ENCODE results near the gene SLC6A18. TPM values are rescaled to one million over a fixed set of nuclear protein-coding genes. Genes with fewer than 3 reads are reported as not detected.
A peak's percentile ranks its signal among the peaks of the same experiment; 100 is the strongest.

The SLC6A18 gene
- total RNA-seq, 1 experiment from 2014 or later = not detected

DNA sequence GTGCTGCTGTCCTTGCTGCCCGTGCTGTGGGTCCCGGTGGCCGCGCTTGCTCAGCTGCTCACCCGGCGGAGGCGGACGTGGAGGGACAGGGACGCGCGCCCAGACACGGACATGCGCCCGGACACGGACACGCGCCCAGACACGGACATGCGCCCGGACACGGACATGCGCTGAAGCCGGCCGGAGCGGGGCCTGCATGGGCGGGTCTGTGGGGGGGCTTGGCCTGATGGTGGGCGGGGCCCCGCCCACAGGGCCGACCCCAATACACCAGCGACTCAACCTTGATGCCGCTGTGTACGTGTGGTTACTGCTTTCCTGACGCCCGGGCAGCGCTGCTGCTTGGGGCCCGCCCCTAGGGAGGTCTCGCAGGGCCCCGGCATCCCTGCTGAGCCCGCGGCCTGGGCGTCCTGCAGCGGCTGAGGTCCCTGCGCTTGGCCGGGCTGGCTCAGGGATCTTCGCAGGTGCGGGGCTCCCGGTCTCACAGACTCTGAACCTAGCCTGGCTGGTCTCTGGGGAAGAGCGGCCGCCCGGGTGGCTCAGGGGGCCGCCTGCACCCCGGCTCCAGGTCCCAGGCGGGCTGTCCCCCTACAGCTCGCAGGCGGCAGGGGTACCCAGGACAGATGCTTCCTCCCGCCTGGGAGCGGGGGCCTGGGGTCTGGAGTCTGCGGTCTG lies 20.9 kb downstream of the SLC6A18 start:
- H3K4me3 ChIP-seq = no peak overlapping the region
- no peak overlapping the region for H3K27ac ChIP-seq
- H3K27me3 ChIP-seq (replicated peaks) = peaks cover 76% of the 10 kb centered on the region
- no peak for DNase-seq (ENCODE audit: low read depth in 1 of 2, low spot score in 2 of 2)
- H3K36me3 ChIP-seq = no peaks in the 10 kb centered on the region
- H3K4me1 ChIP-seq (replicated peaks) = no peaks in the 10 kb centered on the region
- H3K9me3 ChIP-seq (replicated peaks) = 0 out of 2 replicates have a peak, but pooled peaks cover 3% of the 10 kb centered on the region

GRCh38 chr5:1246711-1247431 lies 21.7 kb downstream of the SLC6A18 start:
- DNase-seq (ENCODE audit: low read depth in 1 of 2, low spot score in 2 of 2) = peak in 1 of 2 experiments; percentile 36
- H3K27me3 ChIP-seq (replicated peaks) = peaks cover 76% of the 10 kb centered on the region
- no peaks in the 10 kb centered on the region for H3K36me3 ChIP-seq
- no peaks in the 10 kb centered on the region for H3K4me1 ChIP-seq (replicated peaks)
- no peak overlapping the region for H3K4me3 ChIP-seq
- 0 out of 2 replicates have a peak, but pooled peaks cover 3% of the 10 kb centered on the region for H3K9me3 ChIP-seq (replicated peaks)
- no peak overlapping the region for H3K27ac ChIP-seq

GRCh38 chr5:1247811-1248210 lies 22.6 kb downstream of the SLC6A18 start:
- peaks cover 75% of the 10 kb centered on the region for H3K27me3 ChIP-seq (replicated peaks)
- H3K4me3 ChIP-seq = no peak overlapping the region

DNA sequence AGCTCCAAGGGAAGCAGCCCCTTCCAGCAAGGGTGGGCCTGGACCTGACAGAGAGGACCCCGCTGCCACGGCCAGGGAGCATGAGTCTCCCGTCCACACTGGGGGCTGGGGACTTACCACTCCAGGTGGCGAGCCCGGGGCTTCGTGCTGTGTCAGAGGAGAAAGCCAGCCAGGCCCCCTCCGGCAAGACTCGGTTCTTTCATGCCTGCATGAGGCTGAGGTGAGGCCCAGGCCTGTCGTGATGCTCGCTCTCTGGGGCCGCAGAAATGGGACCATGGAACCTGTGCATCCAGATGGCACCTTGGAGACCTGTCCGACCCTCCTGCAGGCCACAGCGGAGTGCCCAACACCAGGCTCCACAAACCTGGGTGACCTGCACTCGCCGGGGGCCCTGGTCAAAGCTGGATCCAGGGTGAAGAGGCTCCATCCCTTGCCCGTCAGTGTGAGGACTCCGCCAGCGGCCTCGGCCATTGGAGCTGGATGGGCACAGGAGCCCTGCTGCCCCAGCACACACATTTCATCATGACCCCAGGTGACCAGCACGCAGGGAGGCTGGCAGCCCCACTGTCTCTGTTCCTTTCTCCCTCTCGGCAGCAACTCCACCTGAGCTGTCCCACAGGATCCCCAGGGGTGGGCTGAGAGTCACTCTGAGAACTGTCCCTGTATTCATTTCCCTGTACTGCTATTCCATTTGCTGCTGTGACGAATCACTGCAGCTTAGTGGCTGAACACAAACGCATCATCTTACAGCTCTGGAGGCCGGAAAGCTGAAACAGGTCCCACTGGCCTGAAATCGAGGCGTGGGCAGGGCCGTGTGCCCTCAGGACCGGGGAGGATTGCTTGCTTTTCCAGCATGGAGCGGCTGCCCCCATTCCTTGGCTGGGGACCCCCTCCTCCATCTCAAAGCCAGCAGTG lies 24.4 kb downstream of the SLC6A18 start:
- H3K9me3 ChIP-seq (replicated peaks) = peaks cover 3% of the 10 kb centered on the region; the same call in 1 of the 2 replicates
- DNase-seq (ENCODE audit: low read depth in 1 of 2, low spot score in 2 of 2) = no peak
- peaks cover 62% of the 10 kb centered on the region for H3K27me3 ChIP-seq (replicated peaks)

More at GRCh38 chr5:1247811-1248210, 22.6 kb downstream of the SLC6A18 start:
- H3K36me3 ChIP-seq = no peaks in the 10 kb centered on the region
- H3K27ac ChIP-seq = no peak overlapping the region
- 0 out of 2 replicates have a peak, but pooled peaks cover 3% of the 10 kb centered on the region for H3K9me3 ChIP-seq (replicated peaks)
- no peak for DNase-seq (ENCODE audit: low read depth in 1 of 2, low spot score in 2 of 2)
- no peaks in the 10 kb centered on the region for H3K4me1 ChIP-seq (replicated peaks)

DNA sequence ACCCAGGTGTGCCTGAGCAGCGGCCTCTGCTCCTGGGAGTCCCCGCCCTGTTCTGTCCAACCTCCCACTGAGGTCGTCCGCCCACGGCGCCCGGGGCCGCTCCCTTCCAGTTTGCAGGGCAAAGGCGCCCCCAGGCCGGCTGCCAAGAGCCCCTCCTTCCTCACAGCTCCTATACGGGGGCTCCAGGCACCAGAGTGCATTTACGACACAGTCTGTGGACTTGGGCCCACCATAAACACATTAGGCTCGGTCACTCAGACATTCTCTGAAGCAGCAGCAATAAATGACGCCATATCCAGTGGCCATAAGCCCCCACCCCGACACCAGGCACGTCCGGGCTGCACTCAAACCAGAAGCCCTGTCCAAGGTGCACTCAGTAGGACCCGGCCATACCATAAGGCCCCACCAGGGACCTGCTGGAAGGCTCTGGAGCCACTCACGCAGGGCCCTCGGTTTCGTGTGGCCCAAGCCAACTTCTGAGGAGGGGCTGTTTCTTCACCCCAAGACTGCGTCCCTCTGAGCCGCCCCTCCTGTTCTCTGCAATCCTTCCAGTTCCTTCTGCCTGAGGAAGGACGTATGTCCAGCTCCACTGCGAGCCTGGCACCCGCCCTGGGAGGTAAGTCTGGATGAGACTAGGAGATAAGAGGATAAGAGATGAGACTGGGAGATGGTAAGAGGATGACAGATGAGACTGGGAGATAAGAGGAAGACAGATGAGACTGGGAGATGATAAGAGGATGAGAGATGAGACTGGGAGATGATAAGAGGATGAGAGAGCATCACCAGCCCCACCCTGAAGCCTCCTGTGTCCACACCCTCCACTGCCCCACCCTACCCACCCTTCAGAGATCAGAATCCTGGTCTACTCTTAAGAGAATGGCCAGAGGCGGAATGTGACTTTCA lies 26.7 kb downstream of the SLC6A18 start:
- no peak for DNase-seq (ENCODE audit: low read depth in 1 of 2, low spot score in 2 of 2)

More for the DNA sequence above, 24.4 kb downstream of the SLC6A18 start:
- H3K4me3 ChIP-seq = no peak overlapping the region
- no peaks in the 10 kb centered on the region for H3K4me1 ChIP-seq (replicated peaks)
- H3K27ac ChIP-seq = no peak overlapping the region
- no peaks in the 10 kb centered on the region for H3K36me3 ChIP-seq

GRCh38 chr5:1252681-1253080 lies 27.5 kb downstream of the SLC6A18 start:
- peaks cover 58% of the 10 kb centered on the region for H3K27me3 ChIP-seq (replicated peaks)
- peaks cover 6% of the 10 kb centered on the region; the same call in 1 of the 2 replicates for H3K36me3 ChIP-seq
- H3K4me3 ChIP-seq = no peak overlapping the region
- no peak for DNase-seq (ENCODE audit: low read depth in 1 of 2, low spot score in 2 of 2)
- H3K4me1 ChIP-seq (replicated peaks) = no peaks in the 10 kb centered on the region
- H3K27ac ChIP-seq = no peak overlapping the region
- H3K9me3 ChIP-seq (replicated peaks) = no peaks in the 10 kb centered on the region; the same call in 1 of the 2 replicates

More for the DNA sequence above, 26.7 kb downstream of the SLC6A18 start:
- Histone ChIP-seq H3K36me3 (peaks cover 6% of the 10 kb centered on the region; the same call in 1 of the 2 replicates), H3K27me3 (replicated peaks) (peaks cover 58% of the 10 kb centered on the region), H3K4me3 (no peak overlapping the region), H3K4me1 (replicated peaks) (no peaks in the 10 kb centered on the region), H3K9me3 (replicated peaks) (no peaks in the 10 kb centered on the region; the same call in 1 of the 2 replicates), H3K27ac (no peak overlapping the region)

DNA sequence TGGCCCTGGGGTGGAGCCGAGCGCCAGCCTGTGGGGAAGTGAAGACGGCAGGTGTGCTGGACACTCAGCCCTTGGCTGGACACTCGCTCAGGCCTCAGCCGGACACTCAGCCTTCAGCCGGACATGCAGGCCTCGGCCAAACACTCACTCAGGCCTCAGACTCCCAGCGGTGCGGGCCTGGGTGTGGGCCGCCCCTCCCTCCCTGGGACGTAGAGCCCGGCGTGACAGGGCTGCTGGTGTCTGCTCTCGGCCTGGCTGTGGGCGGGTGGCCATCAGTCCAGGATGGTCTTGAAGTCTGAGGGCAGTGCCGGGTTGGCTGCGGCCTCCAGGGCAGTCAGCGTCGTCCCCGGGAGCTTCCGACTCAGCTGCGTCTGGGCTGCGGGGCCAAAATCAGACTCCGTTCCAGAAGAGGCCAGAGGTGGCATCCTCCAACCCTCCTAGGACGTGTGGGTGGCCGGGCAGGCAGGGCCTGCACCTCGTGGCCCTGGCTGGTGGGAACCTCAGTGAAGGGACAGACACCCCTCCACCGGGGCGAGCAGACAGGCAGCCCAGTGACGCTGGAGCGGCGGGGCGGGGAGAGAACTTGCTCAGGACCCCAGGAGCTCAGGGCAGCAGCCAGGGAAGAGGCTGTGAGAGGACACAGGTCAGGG lies 28.4 kb downstream of the SLC6A18 start:
- Histone ChIP-seq H3K9me3 (replicated peaks) (no peaks in the 10 kb centered on the region; the same call in 1 of the 2 replicates), H3K27me3 (replicated peaks) (peaks cover 57% of the 10 kb centered on the region), H3K4me1 (replicated peaks) (no peaks in the 10 kb centered on the region), H3K4me3 (no peak overlapping the region), H3K36me3 (peaks cover 6% of the 10 kb centered on the region; the same call in 1 of the 2 replicates), H3K27ac (no peak overlapping the region)
- DNase-seq (ENCODE audit: low read depth in 1 of 2, low spot score in 2 of 2) = no peak

DNA sequence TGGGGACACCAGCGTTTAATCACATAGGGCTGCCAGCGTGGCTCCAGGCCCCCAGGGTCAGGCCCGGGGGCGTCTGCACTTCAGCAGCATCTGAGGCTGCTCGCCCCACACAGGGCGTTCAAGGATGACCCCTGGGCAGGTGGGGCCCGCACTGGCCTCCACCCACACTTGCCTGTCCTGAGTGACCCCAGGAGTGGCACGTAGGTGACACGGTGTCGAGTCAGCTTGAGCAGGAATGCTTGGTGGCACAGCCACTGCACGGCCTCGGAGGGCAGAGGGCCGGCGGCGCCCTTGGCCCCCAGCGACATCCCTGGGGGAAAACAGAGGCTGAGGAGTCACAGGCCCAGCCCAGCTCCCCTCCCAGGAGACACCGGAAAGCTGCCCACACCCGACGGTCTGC lies 29.0 kb downstream of the SLC6A18 start:
- peaks cover 51% of the 10 kb centered on the region for H3K27me3 ChIP-seq (replicated peaks)
- H3K27ac ChIP-seq = no peak overlapping the region
- no peaks in the 10 kb centered on the region; the same call in 1 of the 2 replicates for H3K9me3 ChIP-seq (replicated peaks)
- no peak overlapping the region for H3K4me3 ChIP-seq
- H3K4me1 ChIP-seq (replicated peaks) = no peaks in the 10 kb centered on the region
- DNase-seq (ENCODE audit: low read depth in 1 of 2, low spot score in 2 of 2) = no peak
- H3K36me3 ChIP-seq = peaks cover 6% of the 10 kb centered on the region; the same call in 1 of the 2 replicates

DNA sequence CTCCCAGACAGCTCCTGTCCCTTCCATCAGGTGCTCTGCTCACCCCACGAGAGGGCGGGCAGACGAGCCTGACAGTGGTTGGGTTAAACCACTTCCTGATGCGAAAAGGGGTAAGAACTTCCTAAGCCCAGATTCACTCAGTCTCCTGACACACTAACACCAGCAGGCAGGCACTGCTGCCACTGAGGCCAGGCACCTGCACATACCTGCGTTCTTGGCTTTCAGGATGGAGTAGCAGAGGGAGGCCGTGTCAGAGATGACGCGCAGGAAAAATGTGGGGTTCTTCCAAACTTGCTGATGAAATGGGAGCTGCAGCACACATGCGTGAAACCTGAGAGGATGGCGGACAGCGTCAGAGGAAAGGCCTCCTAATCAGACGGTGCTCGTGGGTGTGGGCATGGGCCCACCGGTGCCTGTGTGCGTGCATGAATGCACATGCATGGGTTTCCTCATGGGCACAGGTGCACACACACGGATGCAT lies 29.9 kb downstream of the SLC6A18 start:
- no peak overlapping the region for H3K27ac ChIP-seq
- no peak overlapping the region for H3K4me3 ChIP-seq
- peaks cover 44% of the 10 kb centered on the region for H3K27me3 ChIP-seq (replicated peaks)
- no peak for DNase-seq (ENCODE audit: low read depth in 1 of 2, low spot score in 2 of 2)
- peaks cover 6% of the 10 kb centered on the region; the same call in 1 of the 2 replicates for H3K36me3 ChIP-seq
- no peaks in the 10 kb centered on the region; the same call in 1 of the 2 replicates for H3K9me3 ChIP-seq (replicated peaks)
- no peaks in the 10 kb centered on the region for H3K4me1 ChIP-seq (replicated peaks)

DNA sequence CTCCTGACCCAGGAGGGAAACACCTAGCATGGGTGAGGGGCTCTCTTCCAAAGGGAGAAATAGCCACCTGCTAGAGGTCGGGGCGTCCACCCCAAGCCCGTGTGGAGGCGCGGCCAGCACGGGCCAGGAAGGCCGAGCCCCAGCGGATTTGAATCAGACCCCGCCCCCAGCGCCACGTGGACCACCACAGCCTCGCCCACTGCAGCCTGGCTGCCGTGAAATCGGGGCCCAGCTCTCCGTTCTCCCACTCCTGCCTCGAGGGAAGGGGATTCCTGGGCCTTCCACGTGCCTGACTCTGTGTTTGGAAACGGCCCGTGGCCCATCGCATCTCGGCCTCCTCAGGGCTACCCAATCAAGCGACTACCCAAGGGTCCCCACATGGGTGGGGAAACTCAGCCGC lies 31.6 kb downstream of the SLC6A18 start:
- H3K27ac ChIP-seq = no peak overlapping the region
- H3K4me3 ChIP-seq = no peak overlapping the region
- peaks cover 38% of the 10 kb centered on the region for H3K27me3 ChIP-seq (replicated peaks)
- no peaks in the 10 kb centered on the region; the same call in 1 of the 2 replicates for H3K9me3 ChIP-seq (replicated peaks)
- DNase-seq (ENCODE audit: low read depth in 1 of 2, low spot score in 2 of 2) = no peak
- H3K36me3 ChIP-seq = peaks cover 10% of the 10 kb centered on the region; the same call in 1 of the 2 replicates
- no peaks in the 10 kb centered on the region for H3K4me1 ChIP-seq (replicated peaks)

GRCh38 chr5:1257363-1257762 lies 32.2 kb downstream of the SLC6A18 start:
- Histone ChIP-seq H3K27ac (no peak overlapping the region), H3K4me3 (no peak overlapping the region), H3K9me3 (replicated peaks) (no peaks in the 10 kb centered on the region; the same call in 1 of the 2 replicates), H3K4me1 (replicated peaks) (no peaks in the 10 kb centered on the region), H3K27me3 (replicated peaks) (peaks cover 34% of the 10 kb centered on the region), H3K36me3 (peaks cover 10% of the 10 kb centered on the region; the same call in 1 of the 2 replicates)
- DNase-seq (ENCODE audit: low read depth in 1 of 2, low spot score in 2 of 2) = no peak

DNA sequence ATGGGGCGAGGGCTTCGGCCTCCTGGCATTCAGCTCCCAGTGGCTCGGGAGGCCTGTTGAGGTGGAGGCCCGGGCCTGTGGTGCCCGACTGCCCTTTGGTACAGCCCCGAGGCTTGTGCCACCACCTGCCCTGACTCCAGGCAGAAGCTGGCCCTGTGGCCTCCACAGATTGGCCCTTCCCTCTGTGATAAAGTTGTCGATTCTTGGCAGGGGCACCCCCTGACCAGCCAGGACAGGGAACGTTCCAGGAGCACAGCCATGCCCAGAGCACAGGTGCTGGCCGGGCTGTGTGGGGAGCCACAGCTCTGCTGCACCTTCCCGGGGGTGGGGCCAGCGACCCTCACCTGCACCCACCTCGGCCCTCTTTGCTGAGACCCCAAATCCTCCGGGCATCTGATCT lies 32.7 kb downstream of the SLC6A18 start:
- H3K4me3 ChIP-seq = no peak overlapping the region
- H3K4me1 ChIP-seq (replicated peaks) = no peaks in the 10 kb centered on the region
- no peaks in the 10 kb centered on the region; the same call in 1 of the 2 replicates for H3K9me3 ChIP-seq (replicated peaks)
- DNase-seq (ENCODE audit: low read depth in 1 of 2, low spot score in 2 of 2) = no peak
- peaks cover 36% of the 10 kb centered on the region for H3K27me3 ChIP-seq (replicated peaks)
- no peak overlapping the region for H3K27ac ChIP-seq
- peaks cover 10% of the 10 kb centered on the region; the same call in 1 of the 2 replicates for H3K36me3 ChIP-seq
